Calu3 (cell line): ENCODE data around the gene IPPK. TPM values are rescaled to one million over a fixed set of nuclear protein-coding genes. Genes with fewer than 3 reads are reported as not detected.

Source experiments
- BruUV-seq: library from RNA; stranded (reverse); fragments of 400-500 nt; replicated peaks from 2 replicates; lab custom pipeline; 2021; lab: Mats Ljungman, UMichigan
- CTCF ChIA-PET: fragments of 300-600 bp; sonication (Branson Sonifier 250); formaldehyde crosslinking; loops from one replicate; lab custom pipeline; 2022; ENCODE audit warnings: antibody characterized with exemption; lab: Charles Lee
- DNase-seq: peaks from one replicate; pipeline ENCODE4 v3.0.0; 2022
- H3K27ac Mint-ChIP-seq: one replicate; pipeline ENCODE4 v1.8.0; 2022; ENCODE audit warnings: mixed read lengths; ENCODE audit not compliant: unreplicated experiment
- H3K27me3 Mint-ChIP-seq: one replicate; pipeline ENCODE4 v1.8.0; 2022; ENCODE audit warnings: mixed read lengths; ENCODE audit not compliant: unreplicated experiment
- H3K36me3 Mint-ChIP-seq: one replicate; pipeline ENCODE4 v1.8.0; 2022; ENCODE audit warnings: mild to moderate bottlenecking, moderate library complexity, mixed read lengths; ENCODE audit not compliant: insufficient read depth, unreplicated experiment
- H3K4me1 Mint-ChIP-seq: one replicate; pipeline ENCODE4 v1.8.0; 2022; ENCODE audit warnings: mild to moderate bottlenecking, low read depth, mixed read lengths; ENCODE audit not compliant: unreplicated experiment
- H3K4me3 Mint-ChIP-seq: one replicate; pipeline ENCODE4 v1.8.0; 2022; ENCODE audit warnings: mild to moderate bottlenecking, low read depth, moderate library complexity, mixed read lengths; ENCODE audit not compliant: unreplicated experiment
- H3K9me3 Mint-ChIP-seq: one replicate; pipeline ENCODE4 v1.8.0; 2022; ENCODE audit warnings: low read depth, mixed read lengths; ENCODE audit not compliant: unreplicated experiment
- intact Hi-C: fragments of 100-400 bp; cut with micrococcal nuclease; formaldehyde crosslinking; loops from one replicate; pipeline ENCODE4 v1.10.0; 2022; ENCODE audit not compliant: unreplicated experiment
- total RNA-seq: library from RNA; stranded (reverse); gene quantifications from 2 replicates; pipeline ENCODE4 v1.2.3, GENCODE V29; 2022
- TF ChIP-seq, protein P1 (sequence below): fragments of 200-600 bp; IDR thresholded peaks from one replicate; pipeline ENCODE4 v1.8.0; 2022; ENCODE audit warnings: antibody characterized with exemption; ENCODE audit not compliant: unreplicated experiment

IPPK gene
- total RNA-seq, 1 experiment from 2014 or later, result 8.9 TPM

DNA sequence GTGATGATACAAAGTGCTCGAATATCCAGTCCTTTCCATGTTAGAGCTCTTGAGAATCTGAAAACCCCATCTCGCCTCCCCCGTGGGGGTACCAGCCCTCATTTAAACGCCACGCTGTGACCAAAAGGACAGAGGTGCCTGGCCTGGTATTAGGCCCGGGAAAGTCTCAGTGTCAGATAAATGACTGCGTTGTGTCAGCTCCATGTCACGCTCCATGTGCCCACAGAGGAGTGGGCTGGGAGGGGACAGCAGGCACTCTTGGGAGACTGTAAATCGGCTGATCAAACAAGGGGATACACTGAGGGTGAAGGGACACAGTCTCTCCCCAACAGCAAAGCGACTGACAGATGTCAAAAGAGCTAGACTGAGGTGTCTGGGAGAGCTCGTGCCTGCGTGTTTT, 68.5 kb downstream of the IPPK start:
- no TSS peak for BruUV-seq
- H3K27ac Mint-ChIP-seq, result no peak overlapping the region
- intact Hi-C loops, result no loop called here
- no peak for DNase-seq
- no peaks in the 10 kb centered on the region for H3K27me3 Mint-ChIP-seq
- no peaks in the 10 kb centered on the region for H3K9me3 Mint-ChIP-seq
- CTCF ChIA-PET, result no interaction called here
- no peaks in the 10 kb centered on the region for H3K4me1 Mint-ChIP-seq
- TF ChIP-seq, protein P1, sequence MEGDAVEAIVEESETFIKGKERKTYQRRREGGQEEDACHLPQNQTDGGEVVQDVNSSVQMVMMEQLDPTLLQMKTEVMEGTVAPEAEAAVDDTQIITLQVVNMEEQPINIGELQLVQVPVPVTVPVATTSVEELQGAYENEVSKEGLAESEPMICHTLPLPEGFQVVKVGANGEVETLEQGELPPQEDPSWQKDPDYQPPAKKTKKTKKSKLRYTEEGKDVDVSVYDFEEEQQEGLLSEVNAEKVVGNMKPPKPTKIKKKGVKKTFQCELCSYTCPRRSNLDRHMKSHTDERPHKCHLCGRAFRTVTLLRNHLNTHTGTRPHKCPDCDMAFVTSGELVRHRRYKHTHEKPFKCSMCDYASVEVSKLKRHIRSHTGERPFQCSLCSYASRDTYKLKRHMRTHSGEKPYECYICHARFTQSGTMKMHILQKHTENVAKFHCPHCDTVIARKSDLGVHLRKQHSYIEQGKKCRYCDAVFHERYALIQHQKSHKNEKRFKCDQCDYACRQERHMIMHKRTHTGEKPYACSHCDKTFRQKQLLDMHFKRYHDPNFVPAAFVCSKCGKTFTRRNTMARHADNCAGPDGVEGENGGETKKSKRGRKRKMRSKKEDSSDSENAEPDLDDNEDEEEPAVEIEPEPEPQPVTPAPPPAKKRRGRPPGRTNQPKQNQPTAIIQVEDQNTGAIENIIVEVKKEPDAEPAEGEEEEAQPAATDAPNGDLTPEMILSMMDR, result no peak
- no peaks in the 10 kb centered on the region for H3K36me3 Mint-ChIP-seq
- no peak overlapping the region for H3K4me3 Mint-ChIP-seq

DNA sequence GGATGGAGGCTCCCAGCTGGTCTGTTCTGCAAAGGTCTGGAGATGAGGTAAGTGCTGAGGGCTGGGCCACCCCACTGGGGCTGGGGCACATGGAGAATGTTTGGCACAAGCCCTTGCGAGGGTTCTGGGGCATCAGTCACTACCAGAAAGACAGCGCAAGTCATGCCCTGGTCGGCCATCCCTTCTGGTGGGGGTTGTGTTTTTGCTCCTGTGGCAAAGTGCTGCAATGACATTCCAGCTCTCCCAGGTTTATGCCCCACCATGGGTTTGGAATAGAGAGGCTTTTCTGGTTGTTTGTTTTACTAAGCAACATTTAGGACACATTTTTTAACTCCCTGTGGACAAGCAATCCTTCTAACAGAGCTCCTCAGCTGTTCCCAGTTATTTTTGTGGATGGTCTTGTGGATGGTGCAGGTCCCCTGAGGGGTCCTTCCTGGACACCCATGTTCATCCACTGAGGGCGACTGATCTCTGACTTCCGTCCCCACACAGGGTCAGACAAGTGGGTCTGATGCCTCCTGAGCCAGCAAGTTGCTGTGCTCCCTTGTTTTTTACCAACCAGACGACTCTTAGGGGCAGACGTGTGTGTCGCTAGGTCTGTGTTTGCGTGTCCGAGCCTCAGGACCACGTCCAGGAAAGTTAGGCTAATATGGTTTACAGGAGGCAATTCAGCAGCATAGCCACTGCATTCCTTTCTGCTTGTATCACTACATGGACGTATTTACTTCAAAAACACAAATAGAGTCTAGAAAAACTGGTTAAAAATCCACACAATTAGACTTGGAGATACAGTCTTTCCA, 69.3 kb downstream of the IPPK start:
- H3K9me3 Mint-ChIP-seq, result no peaks in the 10 kb centered on the region
- H3K36me3 Mint-ChIP-seq, result no peaks in the 10 kb centered on the region
- H3K4me3 Mint-ChIP-seq, result no peak overlapping the region
- no TSS peak for BruUV-seq
- intact Hi-C loops, result no loop called here
- DNase-seq, result no peak
- no peak overlapping the region for H3K27ac Mint-ChIP-seq
- TF ChIP-seq, protein P1, result no peak
- CTCF ChIA-PET, result no interaction called here
- H3K4me1 Mint-ChIP-seq, result no peaks in the 10 kb centered on the region
- H3K27me3 Mint-ChIP-seq, result no peaks in the 10 kb centered on the region

DNA sequence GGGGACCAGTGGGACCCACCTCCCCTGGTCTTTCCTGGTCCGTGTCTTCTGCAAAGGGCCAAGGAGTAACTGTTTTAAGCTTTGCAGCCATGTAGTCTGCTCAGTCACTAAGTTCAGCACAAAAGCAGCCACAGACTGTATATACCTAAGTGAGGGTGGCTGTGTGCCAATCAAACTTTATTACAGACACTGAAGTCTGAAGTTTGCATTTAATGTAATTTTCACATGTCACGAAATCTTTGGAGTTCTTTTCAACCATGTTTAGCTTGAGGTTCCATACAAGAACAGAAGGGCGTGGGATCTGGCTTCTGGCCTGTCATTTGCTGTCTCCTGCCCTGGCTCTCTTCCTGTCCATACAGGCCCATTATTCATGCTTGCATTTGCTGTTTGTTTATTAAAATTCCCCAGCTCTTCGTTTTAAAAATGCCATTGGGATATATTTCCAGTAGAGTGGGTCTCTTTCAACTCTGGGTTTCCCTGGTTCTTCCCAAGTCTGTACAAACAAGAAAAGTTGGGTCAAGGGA, 69.9 kb downstream of the IPPK start:
- H3K4me3 Mint-ChIP-seq, result no peak overlapping the region
- H3K27ac Mint-ChIP-seq, result no peak overlapping the region
- CTCF ChIA-PET, result no interaction called here
- no peak for DNase-seq
- H3K27me3 Mint-ChIP-seq, result no peaks in the 10 kb centered on the region
- no peaks in the 10 kb centered on the region for H3K4me1 Mint-ChIP-seq
- H3K36me3 Mint-ChIP-seq, result no peaks in the 10 kb centered on the region
- TF ChIP-seq, protein P1, result no peak
- BruUV-seq, result no TSS peak
- intact Hi-C loops, result no loop called here
- H3K9me3 Mint-ChIP-seq, result no peaks in the 10 kb centered on the region

DNA sequence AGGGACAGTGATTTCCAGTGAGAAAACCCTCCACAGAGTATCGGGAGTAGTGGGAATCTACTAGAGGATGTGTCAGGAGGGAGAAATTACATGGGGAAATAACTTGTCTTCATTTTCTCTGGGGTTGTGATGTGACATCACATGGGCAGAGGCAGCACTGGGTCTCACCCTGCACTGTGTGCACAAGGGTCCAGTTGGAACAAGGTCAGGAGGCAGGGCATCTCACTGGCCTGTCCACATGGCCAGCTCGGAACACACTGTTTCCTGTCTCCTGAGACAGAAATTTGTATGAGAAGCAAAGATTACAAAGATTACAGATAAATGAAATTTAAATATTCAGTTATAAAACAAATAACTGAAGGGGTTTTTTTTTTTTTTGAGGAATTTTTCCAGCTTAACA, 71.5 kb downstream of the IPPK start:
- Mint-ChIP-seq H3K27ac (no peak overlapping the region), H3K36me3 (no peaks in the 10 kb centered on the region)

More for the DNA sequence above, 71.5 kb downstream of the IPPK start:
- Mint-ChIP-seq H3K9me3 (no peaks in the 10 kb centered on the region), H3K4me3 (no peak overlapping the region), H3K27me3 (no peaks in the 10 kb centered on the region), H3K4me1 (no peaks in the 10 kb centered on the region)
- CTCF ChIA-PET, result no interaction called here
- no peak for DNase-seq
- intact Hi-C loops, result no loop called here
- TF ChIP-seq, protein P1, result no peak
- no TSS peak for BruUV-seq
